SHP77 (cell line): ENCODE data around the gene TRIM40.
A peak's percentile ranks its signal among the peaks of the same experiment; 100 is the strongest.
"Not testable (repeated sequence)": the region's sequence is repeated elsewhere in the genome, so short reads cannot be mapped to it uniquely, and the experiment has no call there.

ENCODE experiments used
- DNase-seq, 2 experiments: peaks; one replicate each; lab custom pipeline; 2025; lab: John Stamatoyannopoulos, UW

TRIM40 gene

GRCh38 chr6:30163090-30163917, 27.4 kb downstream of the TRIM40 start, which contains the start of gene TRIM15:
TSS of gene TRIM15 (plus strand) at chr6:30163546. CDS start at chr6:30163685, 139 bp downstream.
- no peak for DNase-seq

GRCh38 chr6:30163918-30164654, 28.1 kb downstream of the TRIM40 start:
- no peak for DNase-seq

- DNase-seq = no peak
Observed at GRCh38 chr6:30164714-30165113, 28.8 kb downstream of the TRIM40 start.

GRCh38 chr6:30165238-30165637, 29.3 kb downstream of the TRIM40 start:
- not testable (repeated sequence) for DNase-seq

GRCh38 chr6:30167101-30167500, 31.2 kb downstream of the TRIM40 start:
- no peak for DNase-seq

GRCh38 chr6:30168741-30169140, 32.8 kb downstream of the TRIM40 start:
- DNase-seq = no peak

- DNase-seq = peak; percentile 5 to 29
Observed at GRCh38 chr6:30169658-30170614, 34.0 kb downstream of the TRIM40 start.

GRCh38 chr6:30171677-30172471, 35.9 kb downstream of the TRIM40 start:
- no peak for DNase-seq

GRCh38 chr6:30172681-30173080, 36.7 kb downstream of the TRIM40 start:
- no peak for DNase-seq

- DNase-seq = no peak
Observed at GRCh38 chr6:30175765-30176164, 39.8 kb downstream of the TRIM40 start.

GRCh38 chr6:30178837-30179236, 42.9 kb downstream of the TRIM40 start:
- no peak for DNase-seq

GRCh38 chr6:30180145-30180544, 44.2 kb downstream of the TRIM40 start:
- DNase-seq = no peak

GRCh38 chr6:30184417-30185031, 48.6 kb downstream of the TRIM40 start:
- no peak for DNase-seq

GRCh38 chr6:30185846-30186484, 50.0 kb downstream of the TRIM40 start:
- DNase-seq = no peak

- DNase-seq = no peak
Observed at GRCh38 chr6:30188541-30188940, 52.6 kb downstream of the TRIM40 start.

- DNase-seq = no peak
Observed at GRCh38 chr6:30192076-30192475, 56.1 kb downstream of the TRIM40 start.

GRCh38 chr6:30194797-30195690, 59.1 kb downstream of the TRIM40 start:
- DNase-seq = no peak

GRCh38 chr6:30195951-30196350, 60.0 kb downstream of the TRIM40 start:
- no peak for DNase-seq

GRCh38 chr6:30196376-30196775, 60.4 kb downstream of the TRIM40 start:
- no peak for DNase-seq
